H9 (cell line): Measurements from ENCODE around the gene DDC. TPM values are rescaled to one million over a fixed set of nuclear protein-coding genes. Genes with fewer than 3 reads are reported as not detected.

Source experiments
- DNase-seq: peaks from one replicate; pipeline ENCODE4 v3.0.0-alpha.2; 2017
- H2AFZ ChIP-seq: one replicate; pipeline ENCODE4 v1.6.1; 2013; ENCODE audit warnings: mild to moderate bottlenecking, low read length, control low read depth, moderate library complexity
- H2AK5ac ChIP-seq: 2 replicates; pipeline ENCODE4 v1.6.1; 2013; ENCODE audit warnings: low read length, control low read depth, mixed read lengths; ENCODE audit not compliant: insufficient read length
- H2BK120ac ChIP-seq: one replicate; pipeline ENCODE4 v1.6.1; 2013; ENCODE audit warnings: low read depth, mild to moderate bottlenecking, low read length, control low read depth, inconsistent platforms; ENCODE audit not compliant: poor library complexity, severe bottlenecking
- H2BK12ac ChIP-seq: 2 replicates; pipeline ENCODE4 v1.6.1; 2013; ENCODE audit warnings: low read length, control low read depth, mixed read lengths, low read depth; ENCODE audit not compliant: insufficient read length
- H2BK15ac ChIP-seq: 2 replicates; pipeline ENCODE4 v1.6.1; 2013; ENCODE audit warnings: low read depth, low read length, control low read depth
- H2BK20ac ChIP-seq: one replicate; pipeline ENCODE4 v1.6.1; 2013; ENCODE audit warnings: low read depth, mild to moderate bottlenecking, low read length, control low read depth, inconsistent platforms; ENCODE audit not compliant: poor library complexity, severe bottlenecking
- H2BK5ac ChIP-seq: 2 replicates; pipeline ENCODE4 v1.6.1; 2013; ENCODE audit warnings: low read length, control low read depth, mixed read lengths; ENCODE audit not compliant: insufficient read length
- H3K14ac ChIP-seq: 2 replicates; pipeline ENCODE4 v1.6.1; 2013; ENCODE audit warnings: low read length, control low read depth; ENCODE audit not compliant: insufficient read depth
- H3K18ac ChIP-seq: 2 replicates; pipeline ENCODE4 v1.6.1; 2013; ENCODE audit warnings: low read depth, mild to moderate bottlenecking, mixed read lengths, low read length, control low read depth; ENCODE audit not compliant: insufficient read length
- H3K23ac ChIP-seq: 2 replicates; pipeline ENCODE4 v1.6.1; 2013; ENCODE audit warnings: low read length, control low read depth, mixed read lengths, low read depth; ENCODE audit not compliant: insufficient read length
- H3K23me2 ChIP-seq: 2 replicates; pipeline ENCODE4 v1.6.1; 2013; ENCODE audit warnings: low read depth, mild to moderate bottlenecking, mixed read lengths, low read length, control low read depth; ENCODE audit not compliant: insufficient read length, poor library complexity, severe bottlenecking
- H3K27ac ChIP-seq: 2 replicates; pipeline ENCODE4 v1.5.1; 2013; ENCODE audit warnings: low read length, control low read depth, mixed read lengths, low read depth; ENCODE audit not compliant: insufficient read length
- H3K27me3 ChIP-seq: 2 replicates; pipeline ENCODE4 v1.6.1; 2013; ENCODE audit warnings: low read length, control low read depth, inconsistent platforms; ENCODE audit not compliant: insufficient read depth
- H3K4ac ChIP-seq: 2 replicates; pipeline ENCODE4 v1.6.1; 2013; ENCODE audit warnings: low read depth, mild to moderate bottlenecking, control low read depth, inconsistent platforms, low read length, moderate library complexity
- H3K4me1 ChIP-seq: 2 replicates; pipeline ENCODE4 v1.6.1; 2013; ENCODE audit warnings: low read length, control low read depth, inconsistent platforms; ENCODE audit not compliant: insufficient read depth
- H3K4me2 ChIP-seq: 2 replicates; pipeline ENCODE4 v1.6.1; 2013; ENCODE audit warnings: low read length, control low read depth, mixed read lengths; ENCODE audit not compliant: insufficient read length, insufficient read depth
- H3K56ac ChIP-seq: 2 replicates; pipeline ENCODE4 v1.6.1; 2013; ENCODE audit warnings: low read depth, mild to moderate bottlenecking, mixed read lengths, low read length, control low read depth; ENCODE audit not compliant: insufficient read length
- H3K79me1 ChIP-seq: 2 replicates; pipeline ENCODE4 v1.6.1; 2013; ENCODE audit warnings: low read depth, mild to moderate bottlenecking, moderate library complexity, low read length, control low read depth, inconsistent platforms; ENCODE audit not compliant: insufficient read depth, poor library complexity, severe bottlenecking
- H3K79me2 ChIP-seq: 2 replicates; pipeline ENCODE4 v1.6.1; 2013; ENCODE audit warnings: low read length, control low read depth, inconsistent platforms; ENCODE audit not compliant: insufficient read depth
- H3K9ac ChIP-seq: 2 replicates; pipeline ENCODE4 v1.6.1; 2013; ENCODE audit warnings: low read length, control low read depth, mixed read lengths; ENCODE audit not compliant: insufficient read length; ENCODE audit errors: extremely low read depth
- H3K9me3 ChIP-seq: one replicate; pipeline ENCODE4 v1.6.1; 2013; ENCODE audit warnings: low read depth, low read length, inconsistent platforms; ENCODE audit not compliant: control insufficient read depth
- H3T11ph ChIP-seq: one replicate; pipeline ENCODE4 v1.6.1; 2013; ENCODE audit warnings: mild to moderate bottlenecking, low read length, control low read depth, inconsistent platforms
- H4K20me1 ChIP-seq: one replicate; pipeline ENCODE4 v1.6.1; 2013; ENCODE audit not compliant: control insufficient read depth, insufficient read length, insufficient read depth
- H4K5ac ChIP-seq: 2 replicates; pipeline ENCODE4 v1.6.1; 2013; ENCODE audit warnings: low read depth, mild to moderate bottlenecking, mixed read lengths, low read length, control low read depth; ENCODE audit not compliant: insufficient read length
- H4K8ac ChIP-seq: replicated peaks from 2 replicates; pipeline ENCODE4 v1.6.1; 2013; ENCODE audit warnings: low read length, control low read depth, mixed read lengths, low read depth; ENCODE audit not compliant: insufficient read length
- H4K91ac ChIP-seq: 2 replicates; pipeline ENCODE4 v1.6.1; 2013; ENCODE audit warnings: low read depth, mild to moderate bottlenecking, moderate library complexity, mixed read lengths, low read length, control low read depth; ENCODE audit not compliant: insufficient read length
- H3K27ac Mint-ChIP-seq, 3 experiments: 2 replicates in 2 of 3; 3 replicates in 1 of 3; pipeline ENCODE4 v1.8.0; 2020 to 2021; ENCODE audit warnings: mixed read lengths in 3 of 3, mild to moderate bottlenecking in 1 of 3, moderate library complexity in 1 of 3
- H3K27me3 Mint-ChIP-seq: 2 replicates; pipeline ENCODE4 v1.8.0; 2021; ENCODE audit warnings: low read depth, mild to moderate bottlenecking, moderate library complexity, mixed read lengths
- H3K36me3 Mint-ChIP-seq, 3 experiments: 2 replicates in 2 of 3; 3 replicates in 1 of 3; pipeline ENCODE4 v1.8.0; 2020 to 2021; ENCODE audit warnings: low read depth in 3 of 3, mixed read lengths in 3 of 3; ENCODE audit not compliant: insufficient read depth in 1 of 3
- H3K4me1 Mint-ChIP-seq, 2 experiments: 2 replicates each; pipeline ENCODE4 v1.8.0; 2020; ENCODE audit warnings: mixed read lengths in 2 of 2
- H3K4me3 Mint-ChIP-seq, 2 experiments: 2 replicates in 1 of 2; 3 replicates in 1 of 2; pipeline ENCODE4 v1.8.0; 2020 to 2021; ENCODE audit warnings: mild to moderate bottlenecking in 2 of 2, mixed read lengths in 2 of 2, moderate library complexity in 1 of 2
- H3K9me3 Mint-ChIP-seq, 2 experiments: 2 replicates in 1 of 2; 3 replicates in 1 of 2; pipeline ENCODE4 v1.8.0; 2020; ENCODE audit warnings: mild to moderate bottlenecking in 2 of 2, mixed read lengths in 2 of 2, moderate library complexity in 1 of 2
- WGBS: extraction: QIAGEN DNeasy Blood & Tissue Kit; methylation state at CpG from one replicate; pipeline ENCODE4 v1.1.7; 2013; ENCODE audit warnings: missing lambda C conversion rate, low lambda C conversion rate, mixed read lengths; ENCODE audit not compliant: insufficient read length; ENCODE audit errors: extremely low coverage; 5-methylcytosine and 5-hydroxymethylcytosine counted together
- total RNA-seq: library from RNA; stranded (reverse); gene quantifications from 2 replicates; pipeline ENCODE4 v1.2.1, GENCODE V29; 2021
- TF ChIP-seq, protein P1 (sequence below): fragments of 200-600 bp; sonication (generic); conservative IDR thresholded peaks from 3 replicates; pipeline ENCODE4 v1.8.0; 2021; ENCODE audit warnings: antibody characterized with exemption, mild to moderate bottlenecking

Gene DDC
- total RNA-seq, 1 experiment from 2014 or later: not detected

DNA sequence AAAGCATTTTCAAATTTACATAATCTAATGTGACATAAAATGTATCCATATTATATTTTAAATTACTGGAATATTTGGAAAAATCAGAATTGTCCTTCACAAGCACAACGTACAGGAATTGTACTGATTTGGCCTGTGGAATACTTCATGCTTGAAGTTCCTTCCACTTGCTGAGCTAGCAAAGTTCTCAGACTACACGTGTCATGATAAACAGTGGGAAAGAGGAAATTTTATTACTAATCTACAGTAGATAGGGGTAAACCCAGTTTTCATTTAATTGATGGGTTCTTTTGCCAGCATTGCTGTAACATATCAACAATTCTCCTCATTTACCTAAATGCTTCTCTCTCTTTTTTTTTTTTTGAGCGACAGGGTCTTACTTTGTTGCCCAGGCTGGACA, 69.5 kb downstream of the DDC start:
- WGBS: no CpG with 5 or more reads among the region's 3 CpGs
- no peak overlapping the region for H2BK120ac ChIP-seq

More for the DNA sequence above, 69.5 kb downstream of the DDC start:
- H3K79me1 ChIP-seq: no peaks in the 10 kb centered on the region
- no peak overlapping the region for H4K8ac ChIP-seq
- no peak overlapping the region for H3K4ac ChIP-seq
- no peak overlapping the region for H2BK12ac ChIP-seq
- H3K27me3 ChIP-seq: no peaks in the 10 kb centered on the region
- H4K5ac ChIP-seq: no peak overlapping the region
- H3K9ac ChIP-seq: no peak overlapping the region
- H3K23ac ChIP-seq: no peak overlapping the region
- H2AK5ac ChIP-seq: no peak overlapping the region
- no peak overlapping the region for H3T11ph ChIP-seq
- no peak overlapping the region for H3K4me2 ChIP-seq
- no peak overlapping the region for H3K4me3 Mint-ChIP-seq
- H3K4me1 Mint-ChIP-seq: peaks cover 3 to 6% of the 10 kb centered on the region in 2 experiments; a peak in 3 of 4 replicates
- no peaks in the 10 kb centered on the region for H3K23me2 ChIP-seq
- no peak overlapping the region for H2AFZ ChIP-seq
- no peak overlapping the region; a peak in 1 of 7 replicates for H3K27ac Mint-ChIP-seq
- no peak overlapping the region for H3K18ac ChIP-seq
- H3K36me3 Mint-ChIP-seq: peaks cover 0 to 2% (median 0%) of the 10 kb centered on the region in 3 experiments; a peak in 1 of 7 replicates
- H4K91ac ChIP-seq: no peak overlapping the region
- H2BK20ac ChIP-seq: no peak overlapping the region
- H3K9me3 Mint-ChIP-seq: peaks cover 0 to 9% of the 10 kb centered on the region in 2 experiments; a peak in 3 of 5 replicates
- no peak overlapping the region for H2BK5ac ChIP-seq
- TF ChIP-seq, protein P1, sequence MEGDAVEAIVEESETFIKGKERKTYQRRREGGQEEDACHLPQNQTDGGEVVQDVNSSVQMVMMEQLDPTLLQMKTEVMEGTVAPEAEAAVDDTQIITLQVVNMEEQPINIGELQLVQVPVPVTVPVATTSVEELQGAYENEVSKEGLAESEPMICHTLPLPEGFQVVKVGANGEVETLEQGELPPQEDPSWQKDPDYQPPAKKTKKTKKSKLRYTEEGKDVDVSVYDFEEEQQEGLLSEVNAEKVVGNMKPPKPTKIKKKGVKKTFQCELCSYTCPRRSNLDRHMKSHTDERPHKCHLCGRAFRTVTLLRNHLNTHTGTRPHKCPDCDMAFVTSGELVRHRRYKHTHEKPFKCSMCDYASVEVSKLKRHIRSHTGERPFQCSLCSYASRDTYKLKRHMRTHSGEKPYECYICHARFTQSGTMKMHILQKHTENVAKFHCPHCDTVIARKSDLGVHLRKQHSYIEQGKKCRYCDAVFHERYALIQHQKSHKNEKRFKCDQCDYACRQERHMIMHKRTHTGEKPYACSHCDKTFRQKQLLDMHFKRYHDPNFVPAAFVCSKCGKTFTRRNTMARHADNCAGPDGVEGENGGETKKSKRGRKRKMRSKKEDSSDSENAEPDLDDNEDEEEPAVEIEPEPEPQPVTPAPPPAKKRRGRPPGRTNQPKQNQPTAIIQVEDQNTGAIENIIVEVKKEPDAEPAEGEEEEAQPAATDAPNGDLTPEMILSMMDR: no peak
- no peak overlapping the region for H2BK15ac ChIP-seq
- H3K9me3 ChIP-seq: no peaks in the 10 kb centered on the region
- H3K79me2 ChIP-seq: no peaks in the 10 kb centered on the region
- H3K4me1 ChIP-seq: no peaks in the 10 kb centered on the region
- no peak for DNase-seq
- no peak overlapping the region for H3K14ac ChIP-seq
- H3K56ac ChIP-seq: no peak overlapping the region
- H3K27ac ChIP-seq: no peak overlapping the region
- peaks cover 8% of the 10 kb centered on the region for H3K27me3 Mint-ChIP-seq
- no peaks in the 10 kb centered on the region for H4K20me1 ChIP-seq
